Neural crest cell (in vitro differentiated cells): ENCODE data around the gene ANKRD35. TPM values are rescaled to one million over a fixed set of nuclear protein-coding genes. Genes with fewer than 3 reads are reported as not detected.

Experiments
- DNase-seq: peaks from one replicate; pipeline ENCODE4 v3.0.0; 2021; ENCODE audit warnings: low read depth, mixed read lengths, low spot score
- H3K27ac Mint-ChIP-seq: one replicate; pipeline ENCODE4 v1.8.0; 2021; ENCODE audit warnings: mild to moderate bottlenecking, mixed read lengths; ENCODE audit not compliant: unreplicated experiment
- H3K27me3 Mint-ChIP-seq: 2 replicates; pipeline ENCODE4 v1.8.0; 2021; ENCODE audit warnings: low read depth, mild to moderate bottlenecking, mixed read lengths
- H3K36me3 Mint-ChIP-seq: 2 replicates; pipeline ENCODE4 v1.8.0; 2021; ENCODE audit warnings: low read depth, mild to moderate bottlenecking, mixed read lengths
- H3K4me1 Mint-ChIP-seq: 2 replicates; pipeline ENCODE4 v1.8.0; 2021; ENCODE audit warnings: mixed read lengths
- H3K4me3 Mint-ChIP-seq: one replicate; pipeline ENCODE4 v1.8.0; 2021; ENCODE audit warnings: mild to moderate bottlenecking, mixed read lengths
- H3K9me3 Mint-ChIP-seq: 2 replicates; pipeline ENCODE4 v1.8.0; 2021; ENCODE audit warnings: mixed read lengths
- total RNA-seq: library from RNA; stranded (reverse); gene quantifications from 2 replicates; pipeline ENCODE4 v1.2.1, GENCODE V29; 2021
- TF ChIP-seq, protein P1 (sequence below): fragments of 200-600 bp; sonication (generic); conservative IDR thresholded peaks from 2 replicates; pipeline ENCODE4 v1.5.0; 2021; ENCODE audit warnings: antibody characterized with exemption, mild to moderate bottlenecking

The ANKRD35 gene
- total RNA-seq, 1 donor from 2014 or later = 0.07 TPM

DNA sequence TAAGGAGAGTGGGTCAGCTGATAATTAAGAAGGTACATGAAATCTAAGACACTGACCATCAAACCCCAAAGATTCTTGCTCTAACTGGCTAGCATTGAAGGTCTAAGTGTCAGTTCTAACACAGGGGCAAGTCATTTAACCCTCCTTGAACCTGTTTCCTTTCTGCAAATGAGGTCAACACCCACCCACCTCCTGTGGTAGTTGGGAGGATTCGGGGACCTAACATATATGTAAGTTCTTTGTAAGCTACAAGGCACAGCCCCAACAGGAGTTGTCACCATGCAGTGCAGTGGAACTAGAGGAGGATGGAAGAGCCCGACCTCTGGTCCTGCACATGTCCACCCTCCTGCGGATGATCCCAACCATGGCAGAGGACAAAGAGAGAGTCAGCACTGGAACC lies 37.8 kb downstream of the ANKRD35 start:
- Mint-ChIP-seq H3K36me3 (peaks cover 19% of the 10 kb centered on the region), H3K27ac (no peak overlapping the region), H3K4me1 (peaks cover 5% of the 10 kb centered on the region), H3K27me3 (no peaks in the 10 kb centered on the region), H3K9me3 (no peaks in the 10 kb centered on the region), H3K4me3 (peak overlapping the region; percentile 10)
- no peak for DNase-seq
- TF ChIP-seq, protein P1, sequence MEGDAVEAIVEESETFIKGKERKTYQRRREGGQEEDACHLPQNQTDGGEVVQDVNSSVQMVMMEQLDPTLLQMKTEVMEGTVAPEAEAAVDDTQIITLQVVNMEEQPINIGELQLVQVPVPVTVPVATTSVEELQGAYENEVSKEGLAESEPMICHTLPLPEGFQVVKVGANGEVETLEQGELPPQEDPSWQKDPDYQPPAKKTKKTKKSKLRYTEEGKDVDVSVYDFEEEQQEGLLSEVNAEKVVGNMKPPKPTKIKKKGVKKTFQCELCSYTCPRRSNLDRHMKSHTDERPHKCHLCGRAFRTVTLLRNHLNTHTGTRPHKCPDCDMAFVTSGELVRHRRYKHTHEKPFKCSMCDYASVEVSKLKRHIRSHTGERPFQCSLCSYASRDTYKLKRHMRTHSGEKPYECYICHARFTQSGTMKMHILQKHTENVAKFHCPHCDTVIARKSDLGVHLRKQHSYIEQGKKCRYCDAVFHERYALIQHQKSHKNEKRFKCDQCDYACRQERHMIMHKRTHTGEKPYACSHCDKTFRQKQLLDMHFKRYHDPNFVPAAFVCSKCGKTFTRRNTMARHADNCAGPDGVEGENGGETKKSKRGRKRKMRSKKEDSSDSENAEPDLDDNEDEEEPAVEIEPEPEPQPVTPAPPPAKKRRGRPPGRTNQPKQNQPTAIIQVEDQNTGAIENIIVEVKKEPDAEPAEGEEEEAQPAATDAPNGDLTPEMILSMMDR = no peak

DNA sequence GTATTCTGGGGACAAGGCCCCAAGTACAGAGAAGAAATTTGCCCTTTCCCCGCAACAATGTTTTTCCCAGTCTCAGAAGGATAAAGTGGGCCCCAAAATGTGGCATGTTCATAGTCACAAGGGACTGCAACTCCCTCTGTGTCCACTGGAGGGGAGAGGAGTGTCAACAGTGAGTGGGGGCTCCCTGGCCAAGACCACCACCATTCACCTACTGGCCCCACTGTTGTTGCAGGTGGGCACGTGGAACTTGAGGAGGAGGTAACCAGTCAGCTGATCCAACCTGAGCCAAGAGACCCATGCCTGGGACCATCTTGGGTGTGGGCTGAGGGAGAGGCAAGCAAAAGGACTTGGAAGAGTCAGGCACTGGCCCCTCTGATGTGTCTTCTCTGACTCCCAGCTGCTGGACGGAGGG lies 39.5 kb downstream of the ANKRD35 start:
- no peaks in the 10 kb centered on the region for H3K27me3 Mint-ChIP-seq
- H3K27ac Mint-ChIP-seq = peak overlapping the region; percentile 79
- TF ChIP-seq, protein P1 = peak; percentile 65
- peaks cover 5% of the 10 kb centered on the region for H3K4me1 Mint-ChIP-seq
- H3K4me3 Mint-ChIP-seq = no peak overlapping the region
- peaks cover 12% of the 10 kb centered on the region for H3K36me3 Mint-ChIP-seq
- peak; percentile 40 for DNase-seq
- no peaks in the 10 kb centered on the region for H3K9me3 Mint-ChIP-seq

DNA sequence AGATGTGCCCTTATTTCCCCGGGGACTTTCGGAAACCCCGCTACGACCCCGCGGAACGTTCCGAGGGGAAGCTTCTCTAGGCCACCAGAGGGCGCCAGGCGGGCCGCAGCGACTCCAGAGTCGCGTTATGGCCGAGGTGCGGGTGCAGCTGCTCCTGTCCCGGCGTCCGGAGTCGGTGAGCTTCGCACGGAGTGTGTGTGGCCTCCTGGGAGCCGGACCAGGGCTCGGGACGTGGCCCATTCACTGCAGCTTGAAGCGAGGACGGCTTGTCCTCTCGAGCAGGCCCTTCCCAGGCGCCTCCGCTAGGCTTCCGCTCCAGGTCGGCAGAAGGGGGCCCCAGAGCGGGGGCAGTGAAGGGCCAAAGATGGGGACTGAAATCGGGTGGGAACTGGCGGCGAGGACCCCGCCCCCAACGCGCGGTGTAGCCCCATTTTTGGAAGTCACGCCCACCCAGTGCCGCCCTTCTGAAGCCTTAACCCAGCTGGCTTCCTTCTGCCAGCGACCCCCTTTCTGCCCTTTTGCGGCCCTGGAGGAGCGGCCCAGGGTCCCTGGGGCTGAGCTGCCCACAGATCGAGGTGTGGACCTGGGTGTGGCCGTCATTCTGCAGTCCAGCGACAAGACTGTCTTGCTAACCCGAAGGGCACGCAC lies 40.0 kb downstream of the ANKRD35 start, which contains the start of gene NUDT17:
Gene NUDT17, plus strand, starts transcription at position 117 of the 648 bp plus-strand sequence. Its CDS starts 11 bp downstream, at position 128.
- DNase-seq = peak; percentile 77
- Mint-ChIP-seq H3K36me3 (peaks cover 9% of the 10 kb centered on the region), H3K27me3 (no peaks in the 10 kb centered on the region), H3K27ac (peak within 1 kb of the TSS; percentile 79), H3K9me3 (no peaks in the 10 kb centered on the region), H3K4me1 (peaks cover 5% of the 10 kb centered on the region), H3K4me3 (no peak within 1 kb of the TSS)
- TF ChIP-seq, protein P1 = peak; percentile 99

DNA sequence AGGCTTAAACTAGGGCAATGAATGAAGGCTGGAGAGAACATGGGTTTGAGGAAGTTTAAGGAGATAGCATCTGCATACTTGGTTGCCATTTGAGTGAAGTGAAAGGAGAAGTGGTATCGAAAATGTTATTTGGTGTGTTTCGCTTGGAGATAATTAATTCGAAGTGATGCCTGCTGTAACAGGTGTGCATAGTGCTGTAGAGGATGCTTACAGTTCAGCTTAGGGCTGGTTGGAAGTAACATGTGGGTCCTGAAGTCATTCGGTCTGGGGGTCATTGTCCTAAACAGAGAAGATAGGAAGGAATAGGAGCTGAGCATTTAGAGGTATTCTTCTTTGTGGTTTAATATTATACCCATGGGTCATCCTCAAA lies 40.5 kb downstream of the ANKRD35 start:
- DNase-seq = no peak
- Mint-ChIP-seq H3K9me3 (no peaks in the 10 kb centered on the region), H3K27ac (no peak overlapping the region), H3K27me3 (no peaks in the 10 kb centered on the region), H3K4me1 (peaks cover 5% of the 10 kb centered on the region), H3K4me3 (no peak overlapping the region), H3K36me3 (peaks cover 6% of the 10 kb centered on the region)
- TF ChIP-seq, protein P1 = no peak

DNA sequence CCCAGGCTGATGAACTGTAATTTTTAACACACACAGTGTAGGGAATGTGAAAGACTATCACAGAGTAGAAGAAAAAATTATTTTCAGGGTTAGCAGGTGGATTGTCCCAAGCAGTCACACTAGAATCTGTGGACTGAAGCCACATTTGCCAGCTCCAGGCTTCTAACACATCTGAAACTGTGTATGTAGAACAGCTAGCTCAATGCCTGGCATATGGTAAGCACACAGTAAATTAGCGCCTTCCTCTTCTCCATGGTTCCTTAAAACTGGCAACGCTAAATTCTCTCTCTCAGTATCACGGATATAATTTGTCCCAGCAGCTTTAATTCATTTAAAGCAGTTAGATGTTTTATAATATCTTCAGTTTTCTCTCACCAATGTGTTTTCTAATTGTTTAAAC lies 42.6 kb downstream of the ANKRD35 start:
- H3K27ac Mint-ChIP-seq = no peak overlapping the region
- DNase-seq = no peak
- H3K36me3 Mint-ChIP-seq = peaks cover 2% of the 10 kb centered on the region
- no peaks in the 10 kb centered on the region for H3K27me3 Mint-ChIP-seq
- no peaks in the 10 kb centered on the region for H3K9me3 Mint-ChIP-seq
- peaks cover 5% of the 10 kb centered on the region for H3K4me1 Mint-ChIP-seq
- no peak overlapping the region for H3K4me3 Mint-ChIP-seq
- TF ChIP-seq, protein P1 = no peak
